ENCODE results near the gene KIAA1755.

Gene KIAA1755

DNA sequence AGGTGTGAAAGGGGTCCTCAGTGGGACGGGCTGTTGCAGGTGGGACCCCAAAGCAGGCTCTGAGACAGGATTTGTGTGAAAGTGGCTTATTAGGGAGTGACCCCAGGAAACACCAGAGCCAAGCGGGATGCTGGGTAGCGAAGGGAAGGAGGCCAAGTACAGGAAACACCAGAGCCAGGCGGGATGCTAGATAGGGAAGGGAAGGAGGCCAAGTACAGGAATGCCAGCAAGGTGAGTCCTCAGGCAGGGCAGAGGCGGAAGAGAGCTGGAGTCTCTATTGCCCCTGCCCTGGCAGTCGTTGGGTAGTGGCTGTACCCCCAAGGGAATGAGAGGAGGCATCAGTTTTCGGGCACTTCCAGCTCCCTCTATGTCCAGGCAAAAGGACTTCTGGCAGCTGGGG is 65.0 kb downstream of the KIAA1755 start:
- TF ChIP-seq, protein P1, sequence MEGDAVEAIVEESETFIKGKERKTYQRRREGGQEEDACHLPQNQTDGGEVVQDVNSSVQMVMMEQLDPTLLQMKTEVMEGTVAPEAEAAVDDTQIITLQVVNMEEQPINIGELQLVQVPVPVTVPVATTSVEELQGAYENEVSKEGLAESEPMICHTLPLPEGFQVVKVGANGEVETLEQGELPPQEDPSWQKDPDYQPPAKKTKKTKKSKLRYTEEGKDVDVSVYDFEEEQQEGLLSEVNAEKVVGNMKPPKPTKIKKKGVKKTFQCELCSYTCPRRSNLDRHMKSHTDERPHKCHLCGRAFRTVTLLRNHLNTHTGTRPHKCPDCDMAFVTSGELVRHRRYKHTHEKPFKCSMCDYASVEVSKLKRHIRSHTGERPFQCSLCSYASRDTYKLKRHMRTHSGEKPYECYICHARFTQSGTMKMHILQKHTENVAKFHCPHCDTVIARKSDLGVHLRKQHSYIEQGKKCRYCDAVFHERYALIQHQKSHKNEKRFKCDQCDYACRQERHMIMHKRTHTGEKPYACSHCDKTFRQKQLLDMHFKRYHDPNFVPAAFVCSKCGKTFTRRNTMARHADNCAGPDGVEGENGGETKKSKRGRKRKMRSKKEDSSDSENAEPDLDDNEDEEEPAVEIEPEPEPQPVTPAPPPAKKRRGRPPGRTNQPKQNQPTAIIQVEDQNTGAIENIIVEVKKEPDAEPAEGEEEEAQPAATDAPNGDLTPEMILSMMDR (IDR thresholded peaks at IDR 0.05; ENCODE audit: control insufficient read depth, extremely low read depth, insufficient read depth), result no peak
- H3K4me3 ChIP-seq (ENCODE audit: low read depth, low read length), result no peak overlapping the region
- no peak for DNase-seq (ENCODE audit: low read depth)

DNA sequence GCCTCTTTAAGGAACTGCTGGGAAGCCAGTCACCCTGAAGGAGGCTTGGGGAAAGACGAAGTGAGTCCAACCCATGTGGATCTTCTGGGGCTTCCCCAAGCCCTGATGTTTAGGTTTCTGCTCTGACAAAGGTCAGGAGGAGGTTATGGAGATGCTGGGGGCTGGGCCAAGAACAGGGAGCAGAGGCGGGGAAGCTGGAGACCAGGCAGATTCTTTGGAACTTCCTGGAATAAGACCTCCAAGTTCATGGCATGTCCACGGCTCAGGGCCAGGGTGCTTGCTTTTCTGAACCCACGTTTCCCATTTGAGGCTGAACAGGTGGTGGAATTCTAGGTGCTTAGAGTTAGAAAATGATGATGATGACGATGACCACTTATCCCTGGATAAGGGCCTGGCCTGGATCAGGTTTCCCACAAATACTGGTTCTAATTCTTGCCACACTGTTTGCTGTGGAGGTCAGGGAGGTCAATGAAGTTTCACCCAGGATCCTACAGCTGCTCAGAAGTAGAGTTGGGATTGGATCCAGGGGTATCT is 65.5 kb downstream of the KIAA1755 start:
- no peak overlapping the region for H3K4me3 ChIP-seq (ENCODE audit: low read depth, low read length)
- DNase-seq (ENCODE audit: low read depth), result no peak
- TF ChIP-seq, protein P1 (IDR thresholded peaks at IDR 0.05; ENCODE audit: control insufficient read depth, extremely low read depth, insufficient read depth), result no peak

DNA sequence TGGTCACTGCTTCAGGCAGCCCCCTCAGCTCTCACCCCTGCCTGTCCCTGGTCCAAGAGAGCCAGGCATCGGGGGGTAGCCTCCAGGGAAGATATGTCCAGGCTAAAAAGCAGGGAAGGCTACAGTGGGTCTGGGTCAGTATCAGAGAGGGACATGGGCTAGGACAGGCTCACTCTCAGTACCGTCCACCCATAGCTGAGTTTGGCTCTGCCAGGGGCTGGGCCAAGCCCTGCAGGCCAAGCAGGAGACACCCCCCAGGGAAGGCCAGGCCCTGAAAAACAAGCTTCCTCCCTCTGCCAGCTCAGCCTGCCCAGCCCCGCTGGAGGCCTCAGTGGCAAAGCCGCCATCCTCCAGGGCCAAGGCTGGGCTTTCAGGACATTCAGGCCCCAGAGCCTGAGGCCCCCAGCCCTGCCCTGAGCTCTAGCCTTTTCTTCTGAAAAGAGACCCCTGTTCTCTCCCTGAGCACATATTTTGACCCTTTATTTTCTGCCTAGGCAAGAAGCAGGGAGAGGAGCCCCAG is 66.9 kb downstream of the KIAA1755 start:
- TF ChIP-seq, protein P1 (IDR thresholded peaks at IDR 0.05; ENCODE audit: control insufficient read depth, extremely low read depth, insufficient read depth), result no peak
- DNase-seq (ENCODE audit: low read depth), result no peak
- H3K4me3 ChIP-seq (ENCODE audit: low read depth, low read length), result no peak overlapping the region

DNA sequence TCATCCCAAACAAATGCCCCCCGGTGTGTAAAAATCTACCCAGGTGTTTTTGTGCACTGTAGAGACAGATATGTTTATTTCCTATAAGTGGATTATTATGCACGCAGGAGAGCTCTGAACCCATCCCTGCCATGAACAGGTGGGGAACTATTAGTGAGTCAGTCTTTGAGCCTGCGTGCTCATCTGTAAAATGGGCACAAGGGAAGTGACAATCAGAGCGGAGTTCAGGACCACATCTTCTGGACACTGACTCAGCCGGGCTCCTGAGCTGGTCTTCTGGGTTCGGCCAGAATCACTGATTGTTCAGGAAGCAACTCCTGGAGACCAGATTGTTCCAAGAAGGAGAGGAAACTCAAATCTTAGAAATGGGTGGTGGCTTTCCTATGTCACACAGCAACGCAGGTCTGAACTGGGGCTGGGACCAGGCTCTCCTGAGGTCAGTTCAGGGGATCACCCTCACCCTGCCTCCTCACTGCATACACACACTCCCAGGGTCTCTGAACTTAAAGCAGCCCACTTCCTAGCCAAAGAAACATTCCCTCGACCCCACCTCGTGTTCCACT is 68.1 kb downstream of the KIAA1755 start:
- DNase-seq (ENCODE audit: low read depth), result no peak
- TF ChIP-seq, protein P1 (IDR thresholded peaks at IDR 0.05; ENCODE audit: control insufficient read depth, extremely low read depth, insufficient read depth), result no peak
- H3K4me3 ChIP-seq (ENCODE audit: low read depth, low read length), result no peak overlapping the region

DNA sequence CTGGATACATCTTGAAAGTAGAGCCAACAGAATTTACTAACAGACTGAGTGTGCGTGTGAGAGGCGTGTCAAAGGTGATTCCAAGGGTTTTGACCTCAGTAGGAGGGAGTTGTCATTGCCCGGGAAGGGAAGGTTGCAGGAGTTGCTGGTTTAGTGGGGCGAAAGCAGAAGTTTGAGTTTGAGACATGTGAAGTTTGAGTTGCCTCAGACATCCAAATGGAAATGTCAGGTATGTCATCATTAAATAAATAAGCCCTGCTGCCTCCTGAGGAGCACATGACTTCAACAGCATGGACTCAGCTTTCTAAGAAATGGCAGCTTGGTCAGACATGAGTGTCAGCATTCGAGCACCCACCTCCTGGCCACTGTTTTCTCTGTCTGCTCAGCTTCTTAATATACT is 68.9 kb downstream of the KIAA1755 start:
- H3K4me3 ChIP-seq (ENCODE audit: low read depth, low read length), result no peak overlapping the region
- TF ChIP-seq, protein P1 (IDR thresholded peaks at IDR 0.05; ENCODE audit: control insufficient read depth, extremely low read depth, insufficient read depth), result no peak
- DNase-seq (ENCODE audit: low read depth), result no peak

DNA sequence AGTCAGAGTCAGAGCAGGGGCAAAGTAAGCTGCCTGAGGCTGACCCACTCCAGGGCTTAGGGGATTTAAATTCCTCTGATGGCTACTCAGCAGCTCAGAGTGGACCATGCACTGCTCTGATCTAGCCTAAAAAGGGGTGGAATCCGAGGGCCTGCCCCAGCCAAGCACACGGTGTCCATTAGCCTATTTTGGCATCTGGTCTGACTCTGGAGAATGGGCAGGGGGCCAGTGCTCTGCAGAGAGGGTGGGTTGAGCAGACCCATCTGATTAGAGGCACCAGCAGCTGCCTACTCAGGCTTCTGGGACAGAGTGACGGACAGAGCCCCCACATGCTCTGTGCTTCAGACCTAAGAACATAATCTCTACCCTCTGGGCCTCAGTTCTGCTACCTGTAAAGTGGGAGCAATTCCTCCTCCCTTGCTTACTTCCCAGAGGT is 69.6 kb downstream of the KIAA1755 start:
- H3K4me3 ChIP-seq (ENCODE audit: low read depth, low read length), result no peak overlapping the region
- TF ChIP-seq, protein P1 (IDR thresholded peaks at IDR 0.05; ENCODE audit: control insufficient read depth, extremely low read depth, insufficient read depth), result no peak
- DNase-seq (ENCODE audit: low read depth), result no peak

DNA sequence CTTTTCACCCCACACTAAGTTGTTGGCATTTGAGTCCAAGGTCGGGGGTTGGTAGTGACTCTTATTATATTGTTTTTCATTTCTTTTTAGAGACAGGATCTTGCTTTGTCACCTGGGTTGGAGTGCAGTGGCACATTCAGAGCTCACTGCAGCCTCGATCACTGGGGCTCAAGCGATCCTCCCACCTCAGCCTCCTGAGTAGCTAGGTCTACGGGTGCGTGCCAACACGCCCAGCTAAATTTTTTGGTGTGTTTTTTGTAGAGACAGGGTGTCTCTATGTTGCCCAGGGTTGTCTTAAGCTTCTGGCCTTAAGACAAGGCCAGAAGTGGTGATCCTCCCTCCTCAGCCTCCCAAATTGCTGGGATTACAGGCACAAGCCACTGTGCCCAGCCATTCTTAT is 70.4 kb downstream of the KIAA1755 start:
- H3K4me3 ChIP-seq (ENCODE audit: low read depth, low read length), result no peak overlapping the region
- DNase-seq (ENCODE audit: low read depth), result no peak
- TF ChIP-seq, protein P1 (IDR thresholded peaks at IDR 0.05; ENCODE audit: control insufficient read depth, extremely low read depth, insufficient read depth), result no peak

Data from LNCaP clone FGC (cell line).